HL-60/S4 treated with phorbol 12-myristate 13-acetate at 8.2 ng/mL for 4 days and 3 days (cell line): ENCODE measurements around the gene DLX4.

ENCODE experiments used
- in situ Hi-C: fragments of 300-500 bp; cut with MboI; formaldehyde crosslinking; loops from 2 replicates; pipeline ENCODE4 v1.15.0; 2022; ENCODE audit warnings: low sequenced_read_pairs

DLX4 gene

GRCh38 chr17:49946208-49946607 is 22.8 kb upstream of the DLX4 start:
- in situ Hi-C loops, result loop anchor here (5.0 kb wide), 1 partner anchor 41 kb away; no protein-coding TSS in a partner anchor

- in situ Hi-C loops, result loop anchor here (5.0 kb wide), 1 partner anchor 40 kb away; no protein-coding TSS in a partner anchor
These were observed 21.9 kb upstream of the DLX4 start for GRCh38 chr17:49946964-49947584.

GRCh38 chr17:49949634-49950033 is 19.4 kb upstream of the DLX4 start:
- in situ Hi-C loops, result loop anchor here (5.0 kb wide), 1 partner anchor 38 kb away; no protein-coding TSS in a partner anchor

- in situ Hi-C loops, result no loop called here
These were observed 17.5 kb upstream of the DLX4 start for GRCh38 chr17:49951362-49952082.

- in situ Hi-C loops, result no loop called here
These were observed 16.6 kb upstream of the DLX4 start for GRCh38 chr17:49952209-49952911.

GRCh38 chr17:49952912-49953497 is 16.0 kb upstream of the DLX4 start:
- in situ Hi-C loops, result no loop called here

GRCh38 chr17:49955157-49955556 is 13.8 kb upstream of the DLX4 start:
- in situ Hi-C loops, result no loop called here

- in situ Hi-C loops, result no loop called here
These were observed 12.2 kb upstream of the DLX4 start for GRCh38 chr17:49956780-49957179.

GRCh38 chr17:49957350-49957749 is 11.6 kb upstream of the DLX4 start:
- in situ Hi-C loops, result no loop called here

GRCh38 chr17:49958723-49959122 is 10.3 kb upstream of the DLX4 start:
- in situ Hi-C loops, result no loop called here

GRCh38 chr17:49959183-49959935 is 9.6 kb upstream of the DLX4 start:
- in situ Hi-C loops, result no loop called here

- in situ Hi-C loops, result no loop called here
These were observed 6.2 kb upstream of the DLX4 start for GRCh38 chr17:49962599-49963308.

- in situ Hi-C loops, result no loop called here
These were observed 5.7 kb upstream of the DLX4 start for GRCh38 chr17:49963309-49963625.

- in situ Hi-C loops, result no loop called here
These were observed 5.2 kb upstream of the DLX4 start for GRCh38 chr17:49963626-49964302.

- in situ Hi-C loops, result no loop called here
These were observed 4.7 kb upstream of the DLX4 start for GRCh38 chr17:49964303-49964768.

GRCh38 chr17:49964769-49965523 is 4.0 kb upstream of the DLX4 start:
- in situ Hi-C loops, result no loop called here

- in situ Hi-C loops, result no loop called here
These were observed 3.5 kb upstream of the DLX4 start for GRCh38 chr17:49965524-49965909.

GRCh38 chr17:49966767-49967166 is 2.2 kb upstream of the DLX4 start:
- in situ Hi-C loops, result no loop called here

- in situ Hi-C loops, result no loop called here
These were observed 1.8 kb upstream of the DLX4 start for GRCh38 chr17:49967205-49967604.
